Hematopoietic multipotent progenitor cell (in vitro differentiated cells): Measurements from ENCODE around the gene SPTBN5. TPM values are rescaled to one million over a fixed set of nuclear protein-coding genes. Genes with fewer than 3 reads are reported as not detected.

ENCODE experiments used
- DNase-seq, 3 donors: peaks; one replicate each; pipeline ENCODE4 v3.0.0-alpha.2; 2011 to 2015; ENCODE audit warnings: low read depth in 2 of 3, low spot score in 2 of 3
- total RNA-seq: library from RNA; depleted of rRNA; stranded (reverse); fragments of >200 nt; gene quantifications from one replicate; pipeline ENCODE4 v1.2.3, GENCODE V29; 2012

SPTBN5 gene
- total RNA-seq, 1 donor = under 0.01 TPM

DNA sequence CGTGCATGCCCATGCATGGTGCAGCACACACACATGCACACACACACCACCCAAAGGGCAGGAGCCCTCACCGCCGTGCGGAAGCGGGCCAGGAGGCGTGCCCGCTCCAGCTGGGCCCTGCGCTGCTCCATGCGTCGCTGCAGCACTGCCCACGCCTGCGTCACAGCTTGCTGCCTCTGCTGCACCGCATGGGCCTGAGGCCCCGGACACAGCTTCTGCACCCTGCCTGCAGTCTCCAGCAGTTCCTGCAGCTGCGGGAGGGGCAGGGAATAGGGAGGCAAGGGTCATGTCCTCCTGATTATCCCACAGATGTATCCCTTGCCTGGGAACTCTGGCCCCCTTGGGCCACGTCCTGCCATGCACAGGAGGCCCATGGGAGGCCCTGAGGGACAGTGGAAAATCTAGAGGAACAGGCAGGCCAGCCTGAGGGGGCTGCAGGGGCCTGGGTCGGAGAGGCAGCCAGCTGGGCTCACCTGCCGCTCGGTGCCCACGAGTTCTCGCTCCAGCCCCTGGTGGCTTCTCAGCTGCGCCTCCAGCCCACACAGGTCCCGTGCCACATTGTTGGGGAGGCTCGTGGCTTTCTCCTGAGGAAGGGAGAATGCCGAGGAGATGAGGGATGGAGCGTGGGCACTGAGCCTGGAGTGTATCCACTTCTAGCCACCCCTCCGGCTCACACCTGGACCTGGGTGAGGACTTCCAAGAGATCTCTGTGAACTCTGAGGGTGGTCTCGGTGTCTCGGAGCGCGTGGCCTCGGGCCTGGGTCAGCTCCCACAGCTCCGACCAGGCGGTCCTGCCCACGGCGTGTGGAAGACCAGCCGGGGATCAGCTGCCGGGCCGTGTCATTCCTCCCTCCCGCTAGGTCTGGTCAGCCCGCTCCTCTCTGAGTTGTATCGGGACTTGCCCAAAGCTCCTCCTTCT, 23.8 kb downstream of the SPTBN5 start:
- no peak for DNase-seq

GRCh38 chr15:41868321-41868720, 25.5 kb downstream of the SPTBN5 start:
- no peak for DNase-seq

GRCh38 chr15:41866872-41867579, 26.8 kb downstream of the SPTBN5 start:
- no peak for DNase-seq

GRCh38 chr15:41866263-41866703, 27.6 kb downstream of the SPTBN5 start:
- no peak for DNase-seq

GRCh38 chr15:41865490-41866055, 28.3 kb downstream of the SPTBN5 start:
- DNase-seq = no peak

GRCh38 chr15:41862515-41863116, 31.2 kb downstream of the SPTBN5 start:
- DNase-seq = no peak

DNA sequence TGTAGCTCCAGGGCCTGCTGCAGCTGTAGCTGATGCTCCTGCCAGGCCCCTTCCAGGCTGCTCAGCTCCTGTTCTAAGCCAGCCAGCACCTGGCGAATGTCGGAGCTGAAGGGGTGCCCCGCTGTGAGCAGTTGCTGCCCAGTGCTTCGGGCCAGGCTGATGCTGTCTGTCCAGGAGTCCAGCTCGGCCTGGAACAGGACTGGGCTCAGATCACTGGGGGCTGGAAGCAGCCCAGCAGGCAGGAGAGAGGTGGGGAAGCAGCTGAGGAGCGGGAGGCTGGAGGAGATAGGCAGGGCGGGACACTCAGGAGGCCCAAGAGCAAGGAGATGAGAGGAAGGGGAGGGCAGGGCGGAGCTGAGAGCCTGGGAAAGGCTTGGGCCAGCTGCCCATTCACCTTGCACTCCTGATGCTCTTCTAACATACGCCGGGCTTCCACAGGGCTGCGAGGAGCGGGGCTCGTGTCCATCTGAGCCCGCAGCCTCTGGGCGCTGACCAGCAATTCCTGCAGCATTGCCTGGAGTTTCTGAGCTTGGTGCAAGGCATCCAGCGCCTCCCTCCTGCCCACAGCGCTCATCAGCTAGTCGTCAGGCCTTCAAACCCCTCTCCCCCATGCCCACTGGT, 32.0 kb downstream of the SPTBN5 start:
- DNase-seq = no peak

DNA sequence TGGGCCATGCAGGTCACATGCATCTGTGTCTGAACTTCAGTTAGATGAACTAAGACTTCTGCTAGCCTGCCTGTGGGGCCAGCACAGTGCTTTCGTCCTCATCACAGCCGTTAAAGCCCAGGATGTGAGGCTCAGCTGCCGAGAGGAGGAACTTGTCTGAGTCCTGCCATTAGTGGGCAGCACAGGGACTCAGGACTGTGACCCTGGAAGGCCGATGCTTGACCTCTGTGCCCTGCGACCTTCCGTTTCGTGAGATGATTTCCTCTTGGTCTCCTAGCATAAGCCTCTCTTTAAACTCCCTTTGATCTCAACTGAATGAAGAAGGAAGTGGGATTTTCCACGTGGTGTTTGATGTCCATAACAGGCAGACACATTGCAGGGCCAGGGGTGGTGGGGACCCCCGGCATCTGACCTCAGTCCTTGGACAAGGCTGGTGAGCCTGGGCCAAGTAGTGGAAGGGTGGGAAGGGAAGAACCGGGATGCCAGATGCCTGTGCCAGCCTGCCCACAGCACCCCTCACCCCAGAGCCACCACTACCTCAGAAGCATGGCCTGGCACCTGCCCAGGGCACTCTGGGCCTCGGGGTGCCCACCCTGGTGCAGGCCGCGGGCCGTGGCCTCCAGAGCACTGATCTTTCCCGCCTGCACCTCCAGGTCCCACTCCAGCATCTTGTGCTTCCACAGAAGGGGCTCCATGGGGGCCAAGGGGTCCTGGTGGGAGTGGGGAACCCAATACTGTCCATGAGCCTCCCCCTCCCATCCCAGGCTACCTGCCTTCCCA, 33.6 kb downstream of the SPTBN5 start:
- no peak for DNase-seq

GRCh38 chr15:41858756-41859155, 35.1 kb downstream of the SPTBN5 start:
- no peak for DNase-seq

DNA sequence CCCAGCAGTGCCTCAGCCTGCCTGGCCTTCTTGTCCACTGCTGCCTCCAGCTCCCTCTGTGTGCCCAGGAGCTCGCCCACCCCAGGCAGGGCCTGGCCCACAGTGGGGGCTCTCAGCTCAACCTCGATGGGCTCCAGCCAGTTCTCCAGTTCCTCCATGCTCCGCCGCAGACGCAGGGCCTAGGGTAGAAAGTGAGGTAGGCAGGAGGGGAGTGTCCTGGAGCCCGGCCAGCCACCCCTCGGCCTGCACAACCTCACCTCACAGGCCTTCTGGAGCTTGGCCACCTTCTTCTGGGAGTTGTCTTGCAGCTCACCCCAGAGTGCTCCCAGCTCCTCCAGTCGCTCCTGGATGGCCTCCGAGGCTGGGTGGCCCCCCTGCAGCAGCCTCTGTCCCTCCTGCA, 36.5 kb downstream of the SPTBN5 start:
- no peak for DNase-seq

- DNase-seq = no peak
These were observed 37.1 kb downstream of the SPTBN5 start for GRCh38 chr15:41856716-41857115.

GRCh38 chr15:41856262-41856661, 37.6 kb downstream of the SPTBN5 start:
- DNase-seq = no peak

DNA sequence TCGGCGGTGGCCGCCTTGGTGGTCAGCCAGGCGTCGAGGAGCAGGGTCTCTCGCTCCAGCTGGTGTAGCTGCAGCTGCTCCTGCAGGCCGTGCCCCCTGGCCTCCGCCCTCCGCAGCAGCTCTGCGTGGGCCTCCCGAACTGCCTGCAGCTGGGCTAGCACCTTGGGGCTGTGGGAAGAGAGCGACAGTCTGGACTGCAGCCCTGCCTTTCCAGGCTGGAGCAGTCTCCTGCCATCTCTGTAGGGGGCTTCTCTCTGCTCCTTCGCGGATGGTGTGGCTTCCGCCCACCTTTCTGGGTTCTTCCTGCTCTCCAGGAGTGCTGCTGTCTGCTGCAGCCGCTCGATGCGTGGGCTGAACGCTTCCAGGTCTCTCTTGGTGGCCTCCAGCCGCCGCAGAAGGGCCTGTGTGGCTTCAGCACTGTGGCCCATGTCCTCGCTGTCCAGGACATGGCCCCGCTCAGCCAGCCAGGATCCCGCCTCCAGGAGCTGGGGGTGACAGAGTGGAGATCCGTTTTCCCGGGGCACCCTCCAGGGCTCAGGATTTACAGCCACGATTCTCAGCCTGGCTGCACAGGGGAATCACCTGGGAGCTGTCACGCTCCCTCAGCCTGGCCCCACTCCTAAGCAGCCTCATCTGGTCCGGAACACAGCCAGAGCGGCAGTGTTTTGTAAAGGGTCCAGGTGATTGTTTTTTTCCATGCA, 38.4 kb downstream of the SPTBN5 start:
- no peak for DNase-seq

GRCh38 chr15:41854443-41854842, 39.4 kb downstream of the SPTBN5 start:
- DNase-seq = no peak

- no peak for DNase-seq
These were observed 40.0 kb downstream of the SPTBN5 start for GRCh38 chr15:41853831-41854230.

DNA sequence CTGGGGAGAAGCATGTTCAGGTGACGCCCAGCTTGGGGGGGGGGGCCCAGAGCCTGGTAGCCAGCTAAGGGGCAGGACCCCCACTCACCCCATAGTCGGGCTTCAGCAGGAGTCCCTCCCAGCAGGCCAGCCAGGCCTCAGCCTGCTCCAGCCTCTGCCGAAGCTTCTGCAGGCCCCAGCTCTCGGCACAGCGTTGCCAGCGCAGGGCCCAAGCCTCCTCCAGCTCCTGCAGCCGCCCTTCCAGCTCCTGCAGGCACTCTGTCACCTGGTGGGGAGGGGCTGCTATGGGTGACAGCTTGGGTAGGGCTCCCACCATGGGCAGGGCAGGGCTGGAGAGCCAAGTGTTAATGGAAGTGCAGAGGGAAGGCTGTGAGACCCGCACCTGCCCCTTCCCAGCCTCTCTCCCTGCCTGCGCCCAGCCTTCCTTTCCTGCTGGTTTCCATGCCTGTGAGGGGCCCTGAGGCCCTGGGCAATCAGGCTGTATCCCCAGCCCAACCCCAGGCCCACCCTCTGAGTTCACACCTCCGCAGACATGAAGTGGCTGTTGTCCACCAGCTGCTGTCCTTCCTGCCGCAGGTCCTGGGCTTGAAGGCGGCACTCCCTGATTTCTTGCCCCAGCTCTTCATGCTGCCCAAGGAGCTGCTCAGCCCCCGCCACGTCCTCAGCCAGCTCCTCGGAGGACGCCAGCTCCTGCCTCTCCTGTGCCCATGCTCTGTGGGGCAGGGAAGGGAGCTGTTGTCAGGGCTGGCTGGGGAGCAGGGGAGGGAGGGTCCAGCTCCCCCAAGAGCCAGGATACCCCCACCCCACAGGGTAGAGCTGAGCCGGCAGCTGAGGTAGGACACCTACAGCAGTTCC, 40.9 kb downstream of the SPTBN5 start:
- DNase-seq = no peak

- no peak for DNase-seq
These were observed 42.0 kb downstream of the SPTBN5 start for GRCh38 chr15:41851755-41852370.

GRCh38 chr15:41851167-41851523, 42.7 kb downstream of the SPTBN5 start:
- DNase-seq = no peak
